PC-3 (cell line): ENCODE results near the gene NTN5.

Experiments
- EZH2 ChIP-seq: fragments of 300-600 bp; sonication (generic); IDR thresholded peaks from one replicate; pipeline ENCODE4 v1.6.1; 2017; ENCODE audit warnings: antibody characterized with exemption, mild to moderate bottlenecking, low read length; ENCODE audit not compliant: unreplicated experiment
- EZH2phosphoT487 ChIP-seq: fragments of 300-600 bp; sonication (generic); IDR thresholded peaks from 2 replicates; pipeline ENCODE4 v1.6.1; 2018; ENCODE audit warnings: mild to moderate bottlenecking, antibody characterized with exemption, low read length, borderline replicate concordance

DNA sequence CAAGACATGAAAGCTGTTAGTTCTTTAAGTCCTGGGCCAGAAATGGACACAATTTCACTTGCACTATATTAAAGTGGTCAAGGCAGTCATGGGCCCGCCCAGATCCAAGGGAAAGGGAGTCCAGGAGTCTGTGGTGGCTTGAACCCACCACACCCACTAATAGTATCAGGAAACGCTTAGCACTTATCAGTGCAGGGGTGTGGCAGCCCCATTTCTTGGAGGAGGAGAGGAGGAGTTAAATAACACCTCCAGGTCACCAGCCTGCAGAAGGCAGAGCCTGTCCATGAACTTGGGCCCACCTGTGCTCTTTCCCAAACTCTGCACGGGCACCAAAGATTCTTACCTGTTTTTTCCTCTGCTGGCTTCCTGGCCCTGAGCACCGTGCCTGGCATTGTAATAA is 5.4 kb upstream of the NTN5 start:
- no peak for TF ChIP-seq EZH2
- TF ChIP-seq EZH2phosphoT487: no peak
